K562 (cell line): Measurements from ENCODE around the gene TMEM101.

Experiments used
- ARNT ChIP-seq, 2 experiments: fragments of 450-650 bp; IDR thresholded peaks; 2 replicates each; pipeline ENCODE4 v1.6.1; 2016; ENCODE audit warnings: mild to moderate bottlenecking in 1 of 2
- ATF6 ChIP-seq: sonication (generic); formaldehyde crosslinking; IDR thresholded peaks from 2 replicates; pipeline ENCODE4 v1.4.0; 2020; ENCODE audit warnings: mild to moderate bottlenecking, missing genetic modification reagents
- CBX2 ChIP-seq: fragments of 200-600 bp; sonication (generic); IDR thresholded peaks from one replicate; pipeline ENCODE4 v1.6.1; 2012; ENCODE audit warnings: mild to moderate bottlenecking, low read length, inconsistent platforms; ENCODE audit not compliant: insufficient read depth, poor library complexity, severe bottlenecking
- E2F4 ChIP-seq: sonication (generic); formaldehyde crosslinking; IDR thresholded peaks from 2 replicates; pipeline ENCODE4 v1.8.0; 2022; ENCODE audit warnings: mild to moderate bottlenecking, low read depth, missing genetic modification reagents
- NFYB ChIP-seq: IDR thresholded peaks from 2 replicates; pipeline ENCODE4 v1.6.1; 2011; ENCODE audit warnings: mild to moderate bottlenecking, moderate library complexity; ENCODE audit not compliant: insufficient read length; ENCODE audit errors: extremely low read depth
- NR3C1 ChIP-seq: sonication (generic); formaldehyde crosslinking; IDR thresholded peaks from 2 replicates; pipeline ENCODE4 v1.8.1; 2022; ENCODE audit warnings: missing genetic modification reagents
- POLR2AphosphoS5 ChIP-seq: IDR thresholded peaks from 2 replicates; pipeline ENCODE4 v1.6.1; 2011; ENCODE audit warnings: mild to moderate bottlenecking, low read depth, low read length, moderate library complexity; ENCODE audit not compliant: control insufficient read depth, insufficient read depth
- RCOR1 ChIP-seq, 2 experiments: IDR thresholded peaks; 2 replicates each; pipeline ENCODE4 v1.6.1; 2012; ENCODE audit warnings: low read depth in 2 of 2, low read length in 2 of 2, borderline replicate concordance in 1 of 2, improper control_type of control experiment in 1 of 2
- REST ChIP-seq, 2 experiments: fragments of 450-650 bp; formaldehyde crosslinking in 1 of 2; IDR thresholded peaks; 2 replicates each; pipeline versions ENCODE4 v1.4.0 to v1.6.1; 2014 to 2020; ENCODE audit warnings: mild to moderate bottlenecking in 2 of 2, borderline replicate concordance in 1 of 2, low read depth in 1 of 2
- SRSF7 ChIP-seq: fragments of 200-400 bp; formaldehyde crosslinking; optimal IDR thresholded peaks from 2 replicates; pipeline ENCODE3; 2017; ENCODE audit warnings: mild to moderate bottlenecking, low read depth, low read length
- THAP7 ChIP-seq: fragments of 250-450 bp; sonication (Bioruptor Pico); IDR thresholded peaks from 2 replicates; pipeline ENCODE4 v1.5.0; 2021
- ZBTB49 ChIP-seq: sonication (generic); formaldehyde crosslinking; IDR thresholded peaks from 2 replicates; pipeline ENCODE4 v1.8.0; 2022; ENCODE audit warnings: missing genetic modification reagents, mild to moderate bottlenecking, borderline replicate concordance
- ZFP91 ChIP-seq: sonication (generic); formaldehyde crosslinking; IDR thresholded peaks from 2 replicates; pipeline ENCODE4 v1.8.0; 2022; ENCODE audit warnings: mild to moderate bottlenecking, missing genetic modification reagents

GRCh38 chr17:44024853-44025252 lies 10.1 kb upstream of the TMEM101 start:
- TF ChIP-seq NFYB (no peak), ATF6 (CRISPR knock-in tag) (no peak), ARNT (IDR thresholded peaks at IDR 0.05) (no peak), SRSF7 (no peak), ZBTB49 (CRISPR knock-in tag) (no peak), POLR2AphosphoS5 (no peak), CBX2 (no peak), NR3C1 (CRISPR knock-in tag) (no peak), E2F4 (no peak), RCOR1 (IDR thresholded peaks at IDR 0.05; ENCODE audit: borderline replicate concordance in 1 of 2, low read depth in 2 of 2, low read length in 2 of 2) (no peak), REST (IDR thresholded peaks at IDR 0.05; ENCODE audit: borderline replicate concordance) (no peak), REST (CRISPR knock-in tag; IDR thresholded peaks at IDR 0.05; ENCODE audit: low read depth) (no peak), ZFP91 (no peak), THAP7 (CRISPR knock-in tag) (no peak)
